ELF-1 (cell line): ENCODE measurements around the gene PNMT.
A peak's percentile ranks its signal among the peaks of the same experiment; 100 is the strongest.

Source experiments
- DNase-seq: peaks from one replicate; pipeline ENCODE4 v3.0.0-alpha.2; 2016; ENCODE audit warnings: low read depth, low spot score

Gene PNMT

DNA sequence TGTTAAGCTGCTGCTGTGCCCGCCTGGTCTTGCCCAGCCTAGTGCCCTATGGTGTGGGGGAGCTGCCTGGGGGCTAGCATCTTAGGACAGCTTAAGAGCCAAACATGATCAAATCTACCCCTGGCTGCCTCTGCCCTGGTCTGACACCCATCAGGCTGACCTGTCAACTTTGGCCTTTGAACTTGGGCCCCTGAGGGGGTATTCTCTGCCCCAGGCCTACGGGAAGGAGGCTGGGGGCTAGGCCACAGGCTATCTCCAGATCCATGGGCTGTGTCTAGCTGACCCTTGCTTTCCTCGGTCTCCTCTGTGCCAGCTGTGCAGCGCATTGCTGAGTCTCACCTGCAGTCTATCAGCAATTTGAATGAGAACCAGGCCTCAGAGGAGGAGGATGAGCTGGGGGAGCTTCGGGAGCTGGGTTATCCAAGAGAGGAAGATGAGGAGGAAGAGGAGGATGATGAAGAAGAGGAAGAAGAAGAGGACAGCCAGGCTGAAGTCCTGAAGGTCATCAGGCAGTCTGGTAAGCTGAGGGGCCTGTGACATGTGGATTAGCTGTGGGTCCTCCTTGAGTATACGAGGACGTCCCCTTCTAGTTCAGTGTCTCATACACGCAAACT lies 34.6 kb upstream of the PNMT start:
- no peak for DNase-seq

DNA sequence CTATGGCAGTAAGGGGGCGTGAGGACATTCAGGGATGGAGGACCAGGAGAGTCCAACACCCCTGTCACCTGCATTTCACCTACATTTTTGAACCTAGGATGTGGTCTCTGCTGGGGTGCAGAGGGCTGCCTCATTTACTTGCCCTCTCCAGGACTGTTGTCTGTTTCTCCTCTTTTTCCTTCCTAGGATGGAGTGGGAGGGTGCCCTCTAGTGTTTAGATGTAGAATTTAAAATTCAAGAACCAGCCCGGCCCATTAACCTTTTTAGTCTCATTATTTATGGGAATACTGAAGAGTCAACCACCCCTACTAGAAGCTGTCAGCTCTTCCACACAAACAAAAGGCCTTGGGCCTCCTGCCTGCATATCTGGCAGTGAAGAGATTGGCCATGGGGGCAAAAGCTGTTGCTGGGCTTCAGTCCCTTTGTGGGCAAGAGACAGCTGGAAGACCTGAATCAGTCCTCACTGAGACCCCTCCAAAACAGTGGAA lies 33.8 kb upstream of the PNMT start:
- DNase-seq = peak; percentile 57

DNA sequence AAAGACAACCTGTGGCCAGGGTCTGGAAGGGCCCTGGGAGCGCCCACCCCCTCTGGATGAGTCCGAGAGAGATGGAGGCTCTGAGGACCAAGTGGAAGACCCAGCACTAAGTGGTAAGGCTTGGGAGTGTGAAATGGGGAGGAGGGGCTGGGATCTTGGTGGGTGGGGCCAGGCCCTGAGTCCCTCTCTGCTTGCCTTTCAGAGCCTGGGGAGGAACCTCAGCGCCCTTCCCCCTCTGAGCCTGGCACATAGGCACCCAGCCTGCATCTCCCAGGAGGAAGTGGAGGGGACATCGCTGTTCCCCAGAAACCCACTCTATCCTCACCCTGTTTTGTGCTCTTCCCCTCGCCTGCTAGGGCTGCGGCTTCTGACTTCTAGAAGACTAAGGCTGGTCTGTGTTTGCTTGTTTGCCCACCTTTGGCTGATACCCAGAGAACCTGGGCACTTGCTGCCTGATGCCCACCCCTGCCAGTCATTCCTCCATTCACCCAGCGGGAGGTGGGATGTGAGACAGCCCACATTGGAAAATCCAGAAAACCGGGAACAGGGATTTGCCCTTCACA lies 32.6 kb upstream of the PNMT start:
- DNase-seq = no peak

DNA sequence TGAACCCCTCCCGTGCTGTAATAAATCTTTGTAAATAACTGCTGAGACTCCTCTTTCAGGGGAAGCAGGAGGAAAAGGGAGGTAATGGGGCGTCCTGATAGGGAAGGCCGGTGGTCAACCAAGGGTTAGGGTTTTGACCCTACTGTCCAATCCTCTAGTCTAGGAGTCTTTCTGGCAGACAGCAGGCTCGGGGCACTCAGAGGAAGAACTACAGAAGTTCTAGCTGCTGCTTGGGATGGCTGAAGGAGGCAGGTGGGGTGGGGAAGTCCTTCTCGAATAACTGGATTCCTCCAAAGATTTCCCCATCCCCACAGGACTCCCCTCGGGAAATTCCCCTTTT lies 31.7 kb upstream of the PNMT start:
- DNase-seq = no peak

DNA sequence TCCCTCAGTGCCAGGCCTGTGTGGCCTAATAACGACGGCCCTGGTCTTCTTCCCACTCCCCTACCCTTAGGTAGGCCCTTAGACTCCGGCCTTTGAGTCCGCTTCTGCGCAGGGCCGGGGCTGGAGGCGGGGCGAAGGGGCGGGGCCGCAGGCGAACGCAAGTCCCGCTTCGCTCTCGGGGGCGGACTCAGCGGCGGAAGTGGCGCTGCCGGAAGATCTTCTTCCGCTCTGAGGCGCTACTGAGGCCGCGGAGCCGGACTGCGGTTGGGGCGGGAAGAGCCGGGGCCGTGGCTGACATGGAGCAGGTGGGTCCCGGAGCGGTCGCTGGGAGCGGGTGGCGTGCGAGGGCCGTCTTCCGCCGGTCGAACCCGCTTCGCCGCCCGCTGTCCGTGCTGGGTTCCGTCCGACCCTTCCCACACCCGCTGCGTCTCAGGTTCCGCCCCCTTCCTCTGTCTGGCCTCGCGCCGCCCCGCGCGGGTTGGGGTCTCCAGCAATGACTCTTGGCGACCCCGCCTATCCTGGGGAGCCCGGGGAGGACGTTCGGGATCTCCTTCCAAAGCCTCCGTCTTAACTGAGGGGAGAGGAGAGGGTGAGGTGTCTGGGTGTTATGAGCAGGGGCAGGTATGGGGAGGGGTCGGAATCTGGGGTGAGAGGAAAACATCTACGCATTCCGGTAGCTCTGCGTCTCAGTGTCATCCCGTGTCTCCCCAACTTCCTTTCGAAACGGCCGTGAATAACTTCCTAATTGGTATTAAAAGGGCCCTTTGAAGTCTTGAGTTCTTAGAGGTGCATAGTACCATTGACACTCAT lies 31.1 kb upstream of the PNMT start, which contains the start of gene STARD3:
Gene STARD3, plus strand, starts transcription at position 218 of the 810 bp plus-strand sequence. CDS start 16,388 bp downstream, outside the sequence.
- peak; percentile 86 for DNase-seq

DNA sequence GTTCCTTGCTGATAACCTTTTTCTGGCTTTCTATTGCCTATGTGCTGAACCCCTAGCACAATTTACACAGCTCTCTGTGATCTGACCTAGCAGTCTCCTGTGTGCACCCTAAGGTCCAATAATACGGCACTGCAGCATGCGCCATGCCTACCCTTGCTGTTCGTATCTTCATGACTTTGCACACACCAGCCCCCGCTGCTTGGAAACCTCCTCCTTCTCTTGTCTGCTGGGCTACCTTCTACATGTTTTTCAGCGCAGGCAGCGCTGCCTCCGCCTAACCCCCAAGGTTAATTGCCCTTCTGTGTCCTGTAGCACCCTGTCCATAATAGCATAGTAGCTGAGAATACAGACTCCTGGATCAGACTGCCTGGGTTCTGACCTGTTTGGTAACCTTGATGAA lies 29.9 kb upstream of the PNMT start:
- no peak for DNase-seq

DNA sequence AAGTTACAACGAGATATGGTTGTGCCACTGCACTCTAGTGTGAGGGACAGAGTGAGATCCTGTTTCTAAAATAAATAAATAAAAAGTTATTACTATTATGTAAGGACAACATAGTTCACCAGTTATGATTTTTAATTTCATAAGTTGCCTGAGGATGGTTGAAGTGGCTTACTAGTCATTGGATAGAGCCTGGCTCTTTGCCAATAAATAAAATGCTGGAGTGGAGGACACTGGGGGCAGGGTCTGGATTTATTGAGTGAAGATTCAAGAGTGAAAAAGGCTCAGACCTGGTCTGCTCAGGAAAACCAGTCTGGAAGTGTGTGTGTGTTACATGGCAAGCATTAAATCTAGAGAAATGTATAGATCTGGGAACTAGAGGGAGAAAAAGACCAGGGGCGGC lies 29.2 kb upstream of the PNMT start:
- no peak for DNase-seq

DNA sequence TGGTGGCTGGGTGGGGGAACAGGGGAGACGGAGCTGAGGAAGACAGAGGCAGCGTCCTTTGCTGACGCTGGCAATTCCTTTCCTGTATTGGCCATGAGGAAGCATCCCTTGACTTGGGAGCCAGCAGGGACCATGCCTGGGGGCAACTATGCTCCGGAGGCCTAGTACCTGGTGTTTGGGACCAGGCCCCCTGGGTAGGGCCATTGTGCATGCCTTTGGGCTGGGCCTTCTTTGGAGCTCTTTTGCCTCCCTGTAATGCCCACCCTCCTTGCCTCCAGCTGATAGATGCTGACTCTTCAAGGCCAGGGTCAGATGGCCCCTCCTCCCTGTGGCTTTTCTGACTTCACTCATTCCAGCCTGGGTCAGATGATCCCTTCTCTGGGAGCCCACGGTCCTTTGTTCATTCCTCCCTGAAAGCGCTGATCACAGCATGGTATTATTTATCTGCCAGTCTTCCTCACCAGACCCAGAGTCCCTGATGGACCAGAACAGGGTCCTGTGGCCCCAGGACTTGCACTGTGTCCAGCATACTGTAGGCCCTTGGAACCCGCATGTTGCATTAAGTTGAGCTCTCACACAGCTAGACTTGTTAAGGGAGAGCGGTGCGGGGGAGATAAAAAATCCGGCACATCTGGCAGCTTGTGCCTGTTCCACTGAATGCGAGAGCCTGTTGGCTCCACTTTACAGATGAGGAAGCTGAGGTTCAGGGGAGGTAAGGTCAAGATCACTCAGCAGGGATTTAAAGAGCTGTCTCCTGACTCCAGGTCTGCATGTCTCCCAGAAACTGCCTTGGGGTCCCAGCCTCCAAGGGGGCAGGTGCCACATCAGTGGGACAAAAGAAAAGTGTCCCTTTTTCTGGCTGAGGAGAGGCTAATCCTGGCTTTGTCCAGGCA lies 28.4 kb upstream of the PNMT start:
- peak; percentile 74 for DNase-seq

DNA sequence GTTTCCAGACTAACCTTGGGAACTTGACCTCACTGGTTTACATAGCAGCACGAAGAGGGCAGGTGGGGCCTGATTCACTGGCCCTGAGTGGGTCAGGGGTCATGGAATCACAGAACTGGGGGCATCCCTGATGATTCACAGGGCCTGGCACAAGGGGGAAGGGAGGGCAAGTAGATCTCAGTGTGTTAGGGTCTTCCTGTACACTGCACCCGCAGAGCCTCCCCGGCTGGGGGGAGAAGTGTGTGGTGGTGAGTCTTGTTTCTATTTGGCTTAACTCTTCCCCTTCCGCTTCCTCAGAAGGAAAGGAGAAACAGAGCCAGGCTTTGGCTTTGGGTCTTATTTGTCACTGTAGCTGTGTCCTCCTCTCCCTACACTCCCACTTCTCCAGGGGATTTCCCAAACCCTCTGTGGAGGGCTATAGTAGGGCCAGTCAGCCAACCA lies 27.6 kb upstream of the PNMT start:
- no peak for DNase-seq

DNA sequence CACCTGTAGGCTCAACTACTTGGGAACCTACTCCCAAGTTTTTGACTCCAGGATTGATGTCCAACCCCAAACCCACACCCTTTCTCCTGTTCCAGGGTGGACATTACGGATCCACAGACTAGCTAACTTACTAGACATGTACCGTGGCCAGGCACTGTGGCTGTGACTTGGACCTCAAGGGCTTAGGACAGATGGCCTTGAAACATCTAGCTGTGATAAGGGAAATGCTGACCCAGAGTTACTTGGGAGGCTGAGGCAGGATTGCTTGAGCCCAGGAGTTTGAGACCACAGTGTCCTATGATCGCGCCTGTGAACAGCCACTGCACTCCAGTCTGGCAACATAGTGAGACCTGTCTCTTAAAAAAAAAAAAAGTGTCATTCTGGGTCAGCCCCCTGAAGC lies 27.2 kb upstream of the PNMT start:
- no peak for DNase-seq

DNA sequence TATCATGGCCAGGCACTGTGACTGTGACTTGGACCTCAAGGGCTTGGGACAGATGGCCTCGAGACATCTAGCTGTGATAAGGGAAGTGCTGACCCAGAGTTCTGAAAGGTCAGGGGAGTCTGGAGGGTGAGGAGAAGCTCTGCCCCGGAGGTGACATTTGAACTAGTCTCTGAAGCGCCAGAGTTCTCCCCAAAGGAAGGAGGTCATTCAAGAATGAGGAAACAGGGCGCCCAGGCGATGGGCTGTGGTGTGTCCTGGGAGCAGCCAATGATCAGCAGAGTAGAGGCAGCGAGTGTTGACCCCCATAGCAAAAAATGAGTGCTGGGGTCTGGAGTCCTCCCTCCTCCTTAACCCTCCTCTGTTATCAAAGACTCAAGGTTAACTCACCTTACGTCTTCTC lies 26.4 kb upstream of the PNMT start:
- no peak for DNase-seq

DNA sequence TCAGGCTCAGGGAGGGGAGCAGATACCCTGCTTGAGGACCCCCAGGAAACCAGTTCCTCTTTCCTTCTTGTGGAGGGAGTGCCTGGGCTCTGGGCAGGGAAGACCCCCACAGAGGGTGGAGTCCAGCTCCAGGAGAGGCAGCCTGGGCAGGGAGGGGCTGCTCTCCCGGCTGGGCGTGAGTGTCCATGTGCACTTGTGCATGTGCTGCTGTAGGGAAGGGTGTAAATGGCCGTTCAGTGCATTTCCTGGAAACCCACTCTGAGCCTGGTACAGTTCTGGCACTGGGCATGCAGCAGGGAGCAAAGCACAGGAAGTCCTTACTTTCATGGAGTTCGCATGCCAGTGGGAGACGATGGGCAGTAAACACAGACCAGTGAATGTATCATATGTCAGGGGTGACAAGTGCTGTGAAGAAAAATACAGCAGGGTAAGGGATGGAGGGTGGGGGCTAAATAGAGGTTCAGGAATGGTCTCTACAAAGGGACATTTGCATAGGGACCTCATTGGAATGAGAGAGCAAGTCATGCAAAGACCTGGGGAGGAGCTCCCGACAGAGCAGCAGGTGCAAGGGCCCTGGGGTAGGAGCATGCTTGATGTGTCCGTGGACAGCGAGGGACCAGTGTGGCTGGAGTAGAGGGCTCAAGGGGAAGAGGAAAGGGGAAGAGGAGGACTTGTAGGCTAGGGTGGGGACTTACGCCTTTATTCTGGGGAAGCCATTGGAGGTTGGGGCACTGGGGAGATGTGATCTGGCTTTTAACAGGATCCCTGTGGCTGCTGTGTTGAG lies 25.8 kb upstream of the PNMT start:
- DNase-seq = no peak

DNA sequence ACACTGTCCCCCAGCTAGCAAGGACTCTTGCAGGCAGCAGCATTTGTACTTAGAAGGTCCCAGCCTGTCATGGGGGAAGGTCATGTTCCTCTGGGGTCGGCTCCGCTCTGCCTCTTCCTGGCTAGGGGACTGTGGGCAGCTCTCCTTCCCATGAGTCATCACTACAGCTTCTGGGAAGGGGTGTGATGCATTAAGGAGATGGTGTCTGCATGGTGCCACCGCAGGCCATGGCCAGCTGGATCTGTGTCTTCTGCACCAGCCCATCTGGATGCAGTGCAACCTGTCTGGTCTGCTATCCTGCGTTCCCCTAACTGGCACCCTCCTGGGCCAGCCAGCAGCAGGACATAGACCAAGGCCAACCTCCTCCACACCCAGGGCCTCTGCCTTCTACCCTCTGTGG lies 25.0 kb upstream of the PNMT start:
- no peak for DNase-seq

DNA sequence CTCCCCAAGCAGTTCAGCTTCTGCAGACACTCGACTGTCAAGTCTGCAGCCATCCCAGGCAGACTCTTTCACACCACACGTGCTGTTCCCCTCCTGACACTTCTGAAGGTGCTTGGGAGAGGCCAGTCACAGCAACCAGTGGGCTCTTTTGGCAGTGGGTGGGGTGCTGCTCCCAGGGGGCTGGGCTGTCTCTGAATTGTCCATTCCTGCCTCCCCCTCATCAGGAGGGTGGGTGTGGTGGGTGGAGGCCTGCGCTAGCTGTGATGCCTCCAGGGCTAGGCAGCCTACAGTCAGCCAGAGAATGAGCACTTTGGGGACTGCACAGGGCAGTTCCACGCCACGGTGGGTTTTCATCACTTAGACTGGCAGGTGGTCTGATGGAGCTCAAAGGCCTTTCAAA lies 21.0 kb upstream of the PNMT start:
- no peak for DNase-seq

DNA sequence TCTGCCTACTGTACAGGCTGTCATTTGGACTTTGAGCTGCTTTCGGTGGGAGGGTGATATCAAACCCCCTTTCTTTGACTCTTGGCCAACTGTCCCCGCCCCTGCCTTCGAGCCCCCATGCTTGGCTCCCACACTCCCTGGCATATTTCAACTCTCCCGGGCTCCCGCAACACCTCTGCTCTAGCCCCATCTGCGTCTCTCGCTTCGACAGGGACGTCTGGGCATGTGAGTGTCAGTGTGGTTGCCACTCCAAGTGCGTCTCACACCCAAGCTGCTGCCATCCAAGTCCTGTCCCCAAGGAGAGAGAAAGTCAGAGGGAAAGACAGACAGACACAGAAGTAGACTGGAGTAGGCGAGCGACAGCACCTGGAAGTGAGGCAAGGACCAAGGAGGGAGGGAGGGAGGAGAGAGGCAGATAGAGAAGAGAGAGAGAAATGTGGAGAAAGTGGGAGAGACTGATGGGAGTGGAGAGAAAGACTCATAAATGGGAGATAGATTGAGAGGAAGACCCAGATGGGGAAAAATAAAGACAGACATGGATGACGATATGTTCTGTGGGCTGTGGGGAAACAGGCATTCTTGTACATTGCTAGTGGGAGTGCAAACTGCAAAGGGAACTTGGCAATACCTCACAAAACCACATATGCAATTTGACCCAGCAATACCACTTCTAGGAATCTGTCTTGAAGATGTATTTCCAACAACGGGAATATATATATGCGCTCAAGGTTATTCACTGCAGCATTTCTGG lies 19.5 kb upstream of the PNMT start:
- no peak for DNase-seq

DNA sequence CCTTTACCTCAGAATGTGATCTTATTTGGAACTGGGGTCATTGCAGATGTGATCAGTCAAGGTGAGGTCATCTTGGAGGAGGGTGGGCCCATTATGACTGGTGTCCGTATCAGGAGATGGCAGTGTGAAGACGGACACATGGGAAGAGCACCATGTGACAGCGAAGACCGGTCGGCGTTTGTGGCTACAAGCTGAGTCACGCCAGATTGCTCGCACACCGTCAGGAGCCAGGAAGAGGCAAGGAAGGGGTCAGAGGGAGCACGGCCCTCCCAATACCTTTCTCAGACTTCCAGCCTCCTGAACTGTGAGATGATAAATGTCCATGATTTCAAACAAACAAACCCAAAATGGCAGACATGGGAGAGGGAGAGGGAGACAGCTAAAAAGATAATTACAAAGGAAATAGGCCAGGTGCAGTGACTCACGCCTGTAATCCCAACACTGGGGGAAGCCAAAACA lies 18.1 kb upstream of the PNMT start:
- no peak for DNase-seq

DNA sequence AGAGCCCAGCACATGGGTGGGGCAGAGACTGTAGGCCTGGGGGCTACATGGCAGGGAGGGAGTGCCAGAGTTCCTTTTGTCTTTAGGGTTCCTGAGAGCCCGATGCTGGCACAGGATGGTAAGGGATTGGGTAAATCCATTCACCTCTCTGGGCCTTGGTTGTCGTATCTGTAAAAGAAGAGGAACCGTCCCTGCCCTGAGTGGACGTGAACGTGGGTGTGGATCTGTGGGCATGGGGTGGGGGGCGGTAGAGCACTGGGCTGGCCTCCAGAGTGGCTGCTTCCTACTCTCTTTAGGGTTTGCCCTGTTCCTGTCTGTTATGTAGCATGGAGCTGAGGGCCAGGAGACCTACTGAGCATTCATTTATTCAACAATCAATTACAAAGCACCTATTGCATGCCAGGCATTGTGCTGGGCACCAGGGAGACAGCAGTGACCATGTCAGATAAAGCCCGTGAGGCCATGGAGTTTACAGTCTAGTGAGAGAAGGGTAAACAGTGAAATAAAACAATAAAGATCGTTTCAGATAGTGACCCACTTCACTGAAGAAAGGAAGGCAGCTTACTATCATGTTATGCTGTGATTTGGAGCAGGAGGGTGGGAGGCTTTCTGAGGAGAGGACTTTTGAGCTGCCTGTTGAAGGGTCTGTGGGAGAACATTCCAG lies 16.2 kb upstream of the PNMT start:
- DNase-seq = no peak

DNA sequence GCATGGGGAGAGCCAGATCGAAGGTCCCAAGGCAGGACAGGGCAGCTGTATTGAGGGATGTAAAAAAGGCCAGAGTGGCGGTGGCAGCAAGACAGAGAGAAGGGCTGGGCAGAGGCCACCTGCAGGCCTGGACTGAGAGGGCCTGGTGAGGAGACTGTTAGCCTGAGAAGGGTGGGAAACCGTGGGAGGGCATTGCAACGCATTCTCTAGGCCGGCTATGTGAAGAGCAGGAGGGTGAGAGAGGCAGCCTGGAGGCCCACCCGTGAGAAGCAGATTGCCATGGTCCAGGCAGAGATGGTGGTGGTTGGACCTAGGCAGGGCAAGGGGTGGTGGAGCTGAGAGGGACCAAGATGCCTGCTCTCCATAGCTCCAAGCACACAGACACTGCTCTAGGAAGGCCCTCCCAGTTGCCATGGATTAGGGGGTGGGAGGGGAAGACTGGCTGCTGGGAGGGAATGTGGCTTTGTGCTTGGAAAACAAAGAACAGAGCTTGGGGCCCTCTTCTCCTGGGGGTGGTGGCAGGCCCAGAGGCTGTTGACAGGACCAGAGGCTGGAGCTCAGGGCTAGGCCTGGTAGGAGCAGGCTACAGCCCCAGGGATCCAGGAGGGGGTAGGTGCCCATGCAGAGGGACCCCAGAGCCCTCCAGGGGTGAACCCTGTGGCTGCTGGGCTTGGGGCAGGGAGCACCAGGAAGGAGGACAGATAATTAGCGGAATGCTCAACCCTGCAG lies 15.5 kb upstream of the PNMT start:
- DNase-seq = peak; percentile 88

DNA sequence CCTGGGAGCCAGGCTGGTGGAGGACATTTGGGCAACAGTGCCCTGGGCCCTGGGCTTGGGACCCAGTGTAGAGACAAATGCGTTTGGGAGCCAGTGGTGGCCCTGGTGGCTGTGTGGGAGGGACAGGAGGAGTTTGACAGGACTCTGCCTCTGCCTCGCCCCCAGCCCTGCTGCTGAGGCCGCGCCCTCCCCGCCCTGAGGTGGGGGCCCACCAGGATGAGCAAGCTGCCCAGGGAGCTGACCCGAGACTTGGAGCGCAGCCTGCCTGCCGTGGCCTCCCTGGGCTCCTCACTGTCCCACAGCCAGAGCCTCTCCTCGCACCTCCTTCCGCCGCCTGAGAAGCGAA lies 15.0 kb upstream of the PNMT start:
- no peak for DNase-seq
